HG03196 (cell line): Measurements from ENCODE around the gene LILRB1.
"Not testable (repeated sequence)": the region's sequence is repeated elsewhere in the genome, so short reads cannot be mapped to it uniquely, and the experiment has no call there.

Experiments
- ATAC-seq: cut with Tn5 transposase; IDR thresholded peaks from one replicate; pipeline ENCODE4 v1.9.1; 2021; ENCODE audit not compliant: unreplicated experiment

Gene LILRB1

DNA sequence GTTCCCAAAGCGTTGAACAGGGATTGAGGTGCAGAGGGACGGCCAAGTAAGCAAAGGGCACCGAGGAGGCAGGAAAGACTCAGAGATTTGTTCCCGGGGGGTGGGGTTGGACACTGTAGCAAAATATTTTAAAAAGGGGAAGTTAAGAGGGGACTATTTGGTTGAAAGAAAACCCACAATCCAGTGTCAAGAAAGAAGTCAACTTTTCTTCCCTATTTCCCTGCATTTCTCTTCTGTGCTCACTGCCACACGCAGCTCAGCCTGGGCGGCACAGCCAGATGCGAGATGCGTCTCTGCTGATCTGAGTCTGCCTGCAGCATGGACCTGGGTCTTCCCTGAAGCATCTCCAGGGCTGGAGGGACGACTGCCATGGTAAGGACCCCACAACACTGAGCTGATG, at the start of gene LILRB1:
Gene LILRB1 (plus strand): TSS at position 223 of the 400 bp plus-strand sequence. CDS start 590 bp downstream, outside the sequence.
- ATAC-seq, result not testable (repeated sequence)

DNA sequence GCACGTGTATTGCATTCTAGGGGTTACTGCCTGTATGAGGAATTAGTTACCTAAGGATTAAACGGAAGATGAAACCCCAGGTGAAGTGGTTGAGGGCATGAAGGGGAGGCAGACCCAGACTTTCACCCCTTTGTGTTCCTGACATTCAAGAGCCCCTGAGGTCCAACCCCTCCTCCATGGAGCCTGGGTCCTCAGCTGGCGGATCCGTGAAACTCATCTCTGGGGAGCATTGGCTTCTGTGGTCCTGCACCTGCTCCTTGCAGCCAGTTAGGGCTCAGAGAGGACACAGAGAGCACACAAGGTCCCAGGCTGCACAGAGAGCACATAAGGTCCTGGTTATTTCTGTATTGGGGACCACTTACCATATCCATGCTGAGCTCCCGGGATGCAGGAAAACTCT, 43.9 kb upstream of the LILRB1 start:
- no peak for ATAC-seq

DNA sequence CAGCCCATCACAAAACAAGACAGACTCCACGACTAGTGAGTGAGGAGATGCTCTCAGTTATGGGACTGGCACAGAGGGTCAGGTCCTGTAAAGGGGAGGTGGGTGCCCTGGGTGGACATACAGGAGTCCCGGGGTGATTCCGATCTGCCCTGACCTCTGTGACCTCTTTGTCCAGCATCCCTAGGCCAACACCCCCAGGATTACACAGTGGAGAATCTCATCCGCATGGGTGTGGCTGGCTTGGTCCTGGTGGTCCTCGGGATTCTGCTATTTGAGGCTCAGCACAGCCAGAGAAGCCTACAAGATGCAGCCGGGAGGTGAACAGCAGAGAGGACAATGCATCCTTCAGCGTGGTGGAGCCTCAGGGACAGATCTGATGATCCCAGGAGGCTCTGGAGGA, 43.3 kb upstream of the LILRB1 start:
- no peak for ATAC-seq

DNA sequence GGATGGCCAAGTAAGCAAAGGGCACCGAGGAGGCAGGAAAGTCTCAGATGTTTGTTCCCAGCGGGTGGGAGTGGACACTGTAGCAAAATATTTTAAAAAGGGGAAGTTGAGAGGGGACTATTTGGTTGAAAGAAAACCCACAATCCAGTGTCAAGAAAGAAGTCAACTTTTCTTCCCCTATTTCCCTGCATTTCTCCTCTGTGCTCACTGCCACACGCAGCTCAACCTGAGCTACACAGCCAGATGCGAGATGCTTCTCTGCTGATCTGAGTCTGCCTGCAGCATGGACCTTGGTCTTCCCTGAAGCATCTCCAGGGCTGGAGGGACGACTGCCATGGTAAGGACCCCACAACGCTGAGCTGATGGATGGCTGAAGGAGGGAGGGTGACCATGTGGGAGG, 36.8 kb upstream of the LILRB1 start, which contains the start of gene LILRA1:
Gene LILRA1 (plus strand): TSS at position 188 of the 400 bp plus-strand sequence. CDS start 613 bp downstream, outside the sequence.
- not testable (repeated sequence) for ATAC-seq

DNA sequence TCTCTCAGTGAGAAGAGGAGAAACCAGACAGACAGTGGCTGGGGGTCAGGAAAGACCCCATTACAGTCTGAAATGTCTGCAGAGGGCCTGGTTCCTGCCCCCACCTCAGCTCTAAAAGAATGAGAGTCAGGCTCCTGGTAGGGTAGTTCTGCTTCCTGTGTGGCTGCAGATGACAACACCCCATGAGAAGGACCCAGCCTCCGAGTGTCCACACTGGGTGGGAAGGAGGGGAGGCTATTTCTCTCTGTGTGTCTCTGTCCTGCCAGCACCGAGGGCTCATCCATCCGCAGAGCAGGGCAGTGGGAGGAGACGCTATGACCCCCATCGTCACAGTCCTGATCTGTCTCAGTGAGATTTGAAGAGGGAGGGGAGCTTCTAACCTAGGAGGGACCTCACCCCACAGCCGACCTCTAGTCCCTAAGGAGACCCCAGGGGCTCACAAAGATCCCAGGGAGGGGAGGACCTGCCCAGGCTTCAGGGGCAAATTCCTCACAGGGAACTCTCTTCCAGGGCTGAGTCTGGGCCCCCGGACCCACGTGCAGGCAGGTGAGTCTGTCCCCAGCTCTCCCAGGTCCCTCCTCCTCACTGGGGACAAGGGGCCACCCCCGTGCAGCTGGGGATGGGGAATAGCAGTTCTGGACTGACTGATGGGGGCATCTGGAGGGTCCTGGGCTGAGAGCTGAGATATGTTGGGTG, 36.2 kb upstream of the LILRB1 start:
- ATAC-seq, result not testable (repeated sequence)

DNA sequence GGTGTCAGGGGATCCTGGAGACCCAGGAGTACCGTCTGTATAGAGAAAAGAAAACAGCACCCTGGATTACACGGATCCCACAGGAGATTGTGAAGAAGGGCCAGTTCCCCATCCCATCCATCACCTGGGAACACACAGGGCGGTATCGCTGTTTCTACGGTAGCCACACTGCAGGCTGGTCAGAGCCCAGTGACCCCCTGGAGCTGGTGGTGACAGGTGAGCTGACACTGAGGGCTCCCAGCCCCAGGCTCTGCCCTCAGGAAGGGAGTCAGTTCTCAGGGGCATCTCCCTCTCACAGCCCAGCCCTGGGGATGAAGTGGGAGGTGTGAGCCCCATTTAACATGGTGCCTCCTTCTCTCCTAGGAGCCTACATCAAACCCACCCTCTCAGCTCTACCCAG, 35.5 kb upstream of the LILRB1 start:
- no peak for ATAC-seq

DNA sequence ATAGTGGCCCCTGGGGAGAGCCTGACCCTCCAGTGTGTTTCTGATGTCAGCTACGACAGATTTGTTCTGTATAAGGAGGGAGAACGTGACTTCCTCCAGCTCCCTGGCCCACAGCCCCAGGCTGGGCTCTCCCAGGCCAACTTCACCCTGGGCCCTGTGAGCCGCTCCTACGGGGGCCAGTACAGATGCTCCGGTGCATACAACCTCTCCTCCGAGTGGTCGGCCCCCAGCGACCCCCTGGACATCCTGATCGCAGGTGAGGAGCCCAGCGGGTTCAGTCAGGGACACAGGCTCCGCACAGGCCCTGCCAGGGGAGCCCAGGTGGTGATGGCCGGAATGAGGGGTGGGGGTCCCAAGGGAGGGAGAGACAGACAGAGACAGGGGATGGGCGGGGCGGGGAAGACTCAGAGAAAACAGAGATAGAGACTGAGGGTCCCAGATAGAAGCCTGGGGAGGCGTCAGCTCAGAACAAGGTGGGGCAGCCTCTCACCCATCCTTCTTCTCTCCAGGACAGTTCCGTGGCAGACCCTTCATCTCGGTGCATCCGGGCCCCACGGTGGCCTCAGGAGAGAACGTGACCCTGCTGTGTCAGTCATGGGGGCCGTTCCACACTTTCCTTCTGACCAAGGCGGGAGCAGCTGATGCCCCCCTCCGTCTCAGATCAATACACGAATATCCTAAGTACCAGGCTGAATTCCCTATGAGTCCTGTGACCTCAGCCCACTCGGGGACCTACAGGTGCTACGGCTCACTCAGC, 34.4 kb upstream of the LILRB1 start:
- not testable (repeated sequence) for ATAC-seq

DNA sequence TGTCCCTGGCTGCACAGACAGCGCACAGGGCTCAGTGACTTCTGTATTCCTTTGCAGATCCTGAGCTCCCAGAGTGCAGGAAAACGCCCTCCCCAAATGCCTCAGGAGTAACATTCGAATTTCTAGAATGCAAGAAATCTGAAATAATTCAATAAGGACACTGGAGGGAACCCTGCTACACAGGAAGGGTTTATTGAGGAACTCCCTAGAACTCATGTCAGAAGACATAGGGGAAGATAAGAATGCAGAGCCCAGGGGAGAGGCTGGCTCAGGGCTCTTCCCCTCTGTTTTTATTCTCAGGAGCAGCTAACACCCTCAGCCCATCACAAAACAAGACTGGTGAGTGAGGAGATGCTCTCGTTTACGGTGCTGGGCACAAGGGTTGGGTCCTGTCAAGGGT, 30.1 kb upstream of the LILRB1 start:
- no peak for ATAC-seq

DNA sequence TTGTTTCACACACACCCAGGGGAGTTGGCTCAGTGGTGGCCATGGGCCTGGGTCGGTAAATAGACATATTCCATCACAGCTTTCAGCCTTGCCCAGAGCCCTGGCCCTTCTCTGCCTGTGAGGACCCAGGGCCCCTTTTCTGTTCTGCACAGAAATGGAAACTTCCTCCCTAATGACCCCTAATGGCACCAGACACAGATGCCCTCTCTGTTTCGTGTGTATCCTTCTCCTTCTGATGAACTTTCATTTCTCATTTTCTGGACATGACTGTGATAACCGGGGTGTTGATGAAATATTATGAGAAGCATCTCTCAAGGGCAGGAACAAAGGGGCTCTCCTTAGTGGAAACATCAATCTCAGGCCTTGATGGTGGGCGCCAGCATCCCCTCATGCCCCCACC, 24.1 kb upstream of the LILRB1 start:
- ATAC-seq, result no peak

DNA sequence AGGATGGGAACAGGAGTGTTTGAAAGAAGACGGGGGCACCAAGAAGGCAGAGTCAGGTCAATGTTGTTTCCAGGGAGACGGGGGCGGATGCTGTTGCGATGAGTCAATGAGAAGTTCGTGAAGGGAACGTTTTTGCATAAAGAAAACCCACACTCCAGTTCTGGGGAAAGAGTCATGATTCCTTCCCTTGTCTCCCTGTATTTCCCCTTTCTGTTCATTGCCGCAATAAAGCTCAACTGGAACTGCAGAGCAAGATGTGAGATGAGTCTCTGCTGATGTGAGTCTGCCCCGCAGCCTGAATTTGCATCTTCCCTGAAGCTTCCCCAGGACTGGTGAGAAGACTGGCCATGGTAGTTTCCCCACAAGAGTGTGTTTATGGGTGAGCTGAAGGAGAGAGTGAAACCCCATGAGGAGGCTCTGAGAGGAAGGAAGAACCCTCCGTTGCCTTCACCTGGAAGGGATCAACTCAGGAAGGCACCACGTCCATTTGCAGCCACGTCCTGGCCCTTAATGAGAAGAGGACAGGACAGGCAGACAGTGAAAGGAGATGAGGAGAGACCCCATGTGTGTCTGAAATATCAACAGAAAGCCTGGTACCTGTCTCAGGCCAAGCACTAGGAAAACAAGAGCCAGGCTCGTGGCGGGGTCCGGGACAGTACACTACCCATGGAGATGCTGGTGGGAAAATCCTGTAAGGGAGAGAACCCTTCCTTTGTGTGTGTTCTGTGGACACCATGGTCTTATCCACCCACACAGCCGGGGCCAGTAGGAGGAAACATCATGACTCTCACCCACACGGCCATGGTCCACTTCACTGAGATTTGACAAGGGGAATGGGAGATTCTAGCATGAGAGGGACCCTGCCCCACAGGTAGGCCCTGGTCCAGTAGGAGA, 23.1 kb upstream of the LILRB1 start:
- no peak for ATAC-seq

DNA sequence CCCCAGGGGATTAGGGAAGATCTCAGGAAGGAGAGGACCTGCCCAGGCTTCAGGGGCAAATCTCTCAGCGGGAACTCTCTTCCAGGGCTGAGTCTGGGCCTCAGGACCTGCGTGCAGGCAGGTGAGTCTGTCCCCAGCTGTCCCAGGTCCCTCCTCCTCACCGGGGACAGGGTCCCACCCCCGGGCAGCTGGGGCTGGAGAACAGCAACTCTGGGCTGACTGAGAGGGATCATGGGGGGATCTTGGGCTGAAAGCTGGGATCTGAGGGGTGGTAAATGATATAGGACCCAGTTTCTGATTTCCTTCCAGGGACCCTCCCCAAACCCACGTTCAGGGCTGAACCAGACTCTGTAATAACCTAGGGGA, 22.5 kb upstream of the LILRB1 start:
- no peak for ATAC-seq

DNA sequence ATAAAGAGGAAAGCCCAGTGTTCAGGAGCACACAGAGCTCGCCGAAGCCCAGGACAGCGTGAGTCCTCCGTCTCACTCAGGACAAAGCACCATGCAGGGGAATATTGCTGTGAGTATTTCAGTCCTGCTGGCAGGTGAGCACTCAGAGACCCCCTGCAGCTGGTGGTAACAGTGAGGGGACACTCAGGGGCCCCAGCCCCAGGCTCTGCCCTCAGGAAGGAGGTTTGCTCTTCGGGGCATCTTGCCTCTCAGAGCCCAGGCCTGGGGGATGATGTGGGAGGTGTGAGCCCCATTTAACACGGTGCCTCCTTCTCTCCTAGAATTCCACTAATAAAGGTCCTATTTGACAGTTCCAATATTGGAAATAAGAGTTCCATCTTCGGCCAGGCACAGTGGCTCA, 22.1 kb upstream of the LILRB1 start:
- ATAC-seq, result no peak

DNA sequence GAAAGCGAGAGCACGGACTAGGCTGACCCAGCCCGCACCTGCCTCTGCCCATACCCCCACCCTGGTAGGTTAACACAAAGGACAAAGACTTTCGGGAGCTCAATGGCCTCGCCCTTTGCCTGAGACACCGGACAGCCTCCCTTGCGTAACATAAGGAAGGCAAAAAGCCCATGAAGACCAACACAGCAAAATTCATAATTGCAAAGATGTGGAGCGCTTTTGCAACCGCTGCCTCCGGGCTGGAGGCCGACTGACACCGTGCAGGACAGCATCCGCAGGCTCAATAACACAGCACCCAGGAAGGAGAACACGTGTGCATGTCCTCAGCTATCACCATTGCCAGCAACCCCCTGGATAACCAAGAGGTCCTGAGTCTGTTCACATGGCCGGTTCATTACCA, 21.5 kb upstream of the LILRB1 start:
- no peak for ATAC-seq

DNA sequence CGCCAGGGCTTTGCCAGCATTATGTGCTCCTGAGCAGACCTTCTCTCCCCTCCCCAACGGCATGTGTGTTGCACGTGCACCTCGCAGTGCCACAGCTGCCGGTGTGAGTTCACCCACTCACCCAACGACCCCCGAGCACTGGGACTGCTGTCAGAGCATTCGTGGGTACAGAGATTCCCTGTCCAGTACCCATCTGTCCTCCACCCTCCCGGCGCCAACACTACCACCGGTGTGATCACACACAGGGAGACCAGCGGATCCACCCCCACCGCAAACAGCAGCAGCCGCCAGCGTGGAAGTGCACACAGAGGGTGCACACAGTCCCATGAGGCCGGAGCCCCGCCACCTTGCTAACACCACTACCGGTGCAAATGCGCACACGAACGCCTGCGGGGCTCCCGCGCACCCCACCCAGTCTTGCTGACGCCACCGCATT, 20.9 kb upstream of the LILRB1 start:
- ATAC-seq, result no peak

DNA sequence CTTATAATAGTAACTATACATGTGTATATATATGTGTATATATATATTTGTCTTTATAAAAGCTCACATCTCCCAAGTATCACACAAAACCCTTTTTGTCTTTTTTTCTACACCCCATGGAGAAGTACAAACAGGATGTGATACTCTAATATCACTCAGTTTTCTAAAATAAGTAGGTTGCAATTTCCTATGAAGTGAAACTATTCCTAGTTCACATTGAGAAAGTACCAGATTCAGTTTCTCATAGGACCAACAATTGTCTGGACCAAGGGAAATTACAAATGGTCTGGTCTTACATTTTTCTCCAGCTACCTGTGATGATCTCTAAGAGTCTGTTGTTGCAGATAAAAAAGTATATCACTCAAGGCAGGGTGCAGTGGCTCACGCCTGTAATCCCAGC, 17.9 kb upstream of the LILRB1 start:
- ATAC-seq, result no peak

DNA sequence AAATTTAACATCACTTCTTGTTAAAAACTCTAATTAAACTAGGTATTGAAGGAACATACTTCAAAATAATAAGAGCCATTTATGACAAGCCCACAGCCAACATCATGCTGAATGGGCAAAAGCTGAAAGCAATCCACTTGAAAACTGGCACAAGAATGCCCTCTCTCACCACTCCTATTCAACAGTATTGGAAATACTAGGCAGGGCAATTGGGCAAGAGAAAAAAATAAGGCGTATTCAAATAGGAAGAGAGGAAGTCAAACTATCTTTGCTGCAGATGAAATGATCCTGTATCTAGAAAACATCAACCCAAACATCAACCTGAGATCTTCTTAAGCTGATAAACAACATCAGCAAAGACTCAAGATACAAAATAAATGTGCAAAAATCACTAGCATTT, 15.6 kb upstream of the LILRB1 start:
- no peak for ATAC-seq

DNA sequence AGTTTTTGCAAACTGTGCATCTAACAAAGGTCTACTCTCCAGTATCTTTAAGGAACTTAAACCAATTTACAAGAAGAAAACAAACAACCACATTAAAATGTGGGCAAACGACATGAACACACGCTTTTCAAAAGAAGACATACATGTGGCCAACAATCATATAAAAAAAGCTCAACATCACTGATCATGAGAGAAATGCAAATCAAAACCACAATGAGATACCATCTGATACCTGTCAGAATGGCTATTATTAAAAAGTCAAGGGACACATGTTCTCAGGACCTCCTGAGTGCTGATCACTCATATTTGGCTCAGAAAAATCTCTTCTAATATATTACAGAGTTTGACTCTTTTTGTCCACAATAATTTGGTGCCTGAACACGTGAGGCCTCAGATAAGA, 14.2 kb upstream of the LILRB1 start:
- no peak for ATAC-seq

DNA sequence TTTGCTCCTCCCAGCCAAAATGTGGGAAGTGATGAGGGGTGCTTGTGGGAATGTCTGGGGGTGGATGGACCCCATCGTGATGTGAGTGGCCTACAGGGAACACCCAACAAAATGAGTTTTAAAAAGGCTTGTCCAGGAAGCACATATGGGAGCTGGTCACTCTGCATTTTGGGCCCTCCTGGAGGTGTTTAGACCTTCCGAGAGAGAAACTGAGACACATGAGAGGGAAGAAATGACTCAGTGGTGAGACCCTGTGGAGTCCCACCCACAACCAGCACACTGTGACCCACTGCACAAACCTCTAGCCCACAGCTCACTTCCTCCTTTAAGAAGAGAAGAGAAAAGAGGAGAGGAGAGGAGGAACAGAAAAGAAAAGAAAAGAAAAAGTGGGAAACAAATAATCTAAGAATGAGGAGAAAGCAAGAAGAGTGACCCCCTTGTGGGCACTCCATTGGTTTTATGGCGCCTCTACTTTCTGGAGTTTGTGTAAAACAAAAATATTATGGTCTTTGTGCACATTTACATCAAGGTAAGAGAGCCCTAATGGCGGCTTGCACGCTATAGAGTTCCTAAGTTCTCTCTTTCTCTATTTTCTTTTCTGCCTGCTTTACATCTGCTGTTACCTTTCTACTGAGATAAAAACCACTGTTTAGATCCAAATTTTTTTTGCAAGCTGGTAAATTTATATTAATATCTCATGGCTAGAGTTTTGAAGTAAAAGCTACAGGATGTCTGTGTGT, 13.3 kb upstream of the LILRB1 start:
- peak; percentile 81 for ATAC-seq

DNA sequence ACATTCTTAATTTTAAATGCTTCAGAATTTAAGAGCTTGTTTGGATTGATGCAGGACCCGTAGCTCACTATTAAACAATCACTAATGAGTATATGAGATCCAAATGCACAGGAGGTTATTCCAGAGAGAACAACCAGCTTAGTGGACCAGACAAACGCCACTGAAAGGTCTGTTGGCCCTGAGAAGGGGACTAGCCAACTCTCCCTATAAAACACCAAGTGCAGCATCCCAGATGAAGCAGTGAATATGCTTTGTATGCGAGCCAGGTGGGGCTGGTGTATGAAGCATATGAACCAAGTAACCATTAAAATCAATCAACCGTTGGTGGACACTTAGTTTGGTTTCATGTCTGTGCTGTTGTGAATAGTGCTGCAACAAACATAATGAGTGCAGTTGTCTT, 9.8 kb upstream of the LILRB1 start:
- ATAC-seq, result no peak

DNA sequence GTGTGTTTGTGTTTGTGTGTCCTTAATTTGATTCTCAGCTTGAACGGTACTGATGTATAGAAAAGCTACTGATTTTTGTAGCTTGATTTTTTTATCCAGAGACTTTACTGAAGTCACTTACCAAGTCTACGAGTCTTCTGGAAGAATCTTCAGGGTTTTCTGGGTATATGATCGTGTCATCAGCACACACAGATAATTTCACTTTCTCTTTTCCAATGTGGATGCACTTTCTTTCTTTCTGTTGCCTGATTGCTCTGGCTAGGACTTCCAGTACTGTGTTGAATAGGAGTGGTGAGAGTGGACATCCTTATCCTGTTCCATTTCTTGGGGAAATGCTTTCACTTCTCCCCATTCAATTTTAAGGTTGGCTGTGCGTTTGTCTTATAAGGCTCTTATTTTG, 7.9 kb upstream of the LILRB1 start:
- ATAC-seq, result no peak

DNA sequence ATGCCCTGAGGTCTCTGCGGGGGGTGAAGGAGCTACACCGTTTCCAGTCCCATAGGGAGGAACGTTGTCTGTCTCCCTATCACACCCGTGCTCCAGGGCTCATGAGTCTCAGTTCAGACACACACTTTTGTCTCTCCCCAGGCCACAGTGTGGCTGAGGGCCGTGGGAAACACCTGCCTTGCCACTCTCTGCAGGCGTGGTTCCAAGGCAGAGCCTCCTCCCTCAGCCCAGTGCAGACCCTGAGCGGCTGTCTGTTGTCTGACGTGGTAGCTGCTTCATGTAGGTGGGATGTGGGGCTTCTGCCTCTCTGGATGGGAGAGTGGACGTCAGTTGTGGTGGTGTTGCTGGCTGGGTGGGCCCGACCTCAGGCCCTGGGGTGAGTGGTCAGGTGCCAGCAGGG, 6.0 kb upstream of the LILRB1 start:
- ATAC-seq, result peak; percentile 10
